HepG2 (cell line): Measurements from ENCODE around the gene BORCS5. TPM values are rescaled to one million over a fixed set of nuclear protein-coding genes. Genes with fewer than 3 reads are reported as not detected.

Experiments used
- CBFB ChIP-seq: sonication (generic); formaldehyde crosslinking; IDR thresholded peaks from 2 replicates; pipeline ENCODE4 v1.4.0; 2020; ENCODE audit warnings: missing genetic modification reagents
- CSRNP1 ChIP-seq: sonication (generic); formaldehyde crosslinking; IDR thresholded peaks from 2 replicates; pipeline ENCODE4 v1.8.1; 2023; ENCODE audit warnings: mild to moderate bottlenecking, missing genetic modification reagents
- E2F1 ChIP-seq: sonication (generic); formaldehyde crosslinking; IDR thresholded peaks from 2 replicates; pipeline ENCODE4 v1.5.0; 2020; ENCODE audit warnings: missing genetic modification reagents
- GZF1 ChIP-seq: sonication (generic); formaldehyde crosslinking; IDR thresholded peaks from 2 replicates; pipeline ENCODE4 v1.5.1; 2020; ENCODE audit warnings: mild to moderate bottlenecking, missing genetic modification reagents
- HMG20A ChIP-seq: IDR thresholded peaks from 2 replicates; pipeline ENCODE4 v1.6.1; 2016; ENCODE audit warnings: borderline replicate concordance
- HNRNPUL1 ChIP-seq: fragments of 200-400 bp; formaldehyde crosslinking; IDR thresholded peaks from 2 replicates; pipeline ENCODE4 v1.6.1; 2017; ENCODE audit warnings: low read depth, mild to moderate bottlenecking, low read length, moderate library complexity
- MTERF4 ChIP-seq: sonication (generic); formaldehyde crosslinking; IDR thresholded peaks from 2 replicates; pipeline ENCODE4 v1.8.0; 2023; ENCODE audit warnings: mild to moderate bottlenecking, missing genetic modification reagents
- NRL ChIP-seq: sonication (generic); formaldehyde crosslinking; IDR thresholded peaks from 2 replicates; pipeline ENCODE4 v1.5.0; 2020; ENCODE audit warnings: missing genetic modification reagents, mild to moderate bottlenecking, moderate library complexity, borderline replicate concordance
- PBX2 ChIP-seq: IDR thresholded peaks from 2 replicates; pipeline ENCODE4 v1.6.1; 2016; ENCODE audit warnings: control low read depth
- PRPF4 ChIP-seq: fragments of 200-400 bp; formaldehyde crosslinking; IDR thresholded peaks from 2 replicates; pipeline ENCODE4 v1.6.1; 2016; ENCODE audit warnings: low read length, low read depth; ENCODE audit not compliant: poor library complexity, severe bottlenecking
- SMAD9 ChIP-seq: sonication (generic); formaldehyde crosslinking; IDR thresholded peaks from 2 replicates; pipeline ENCODE4 v1.5.1; 2020; ENCODE audit warnings: mild to moderate bottlenecking, missing genetic modification reagents
- SRSF1 ChIP-seq: fragments of 200-400 bp; formaldehyde crosslinking; optimal IDR thresholded peaks from 2 replicates; pipeline ENCODE3; 2017; ENCODE audit warnings: mild to moderate bottlenecking, low read depth, low read length, moderate library complexity
- TFAP4 ChIP-seq: sonication (generic); IDR thresholded peaks from 2 replicates; pipeline ENCODE4 v1.6.1; 2016; ENCODE audit warnings: low read depth, borderline replicate concordance
- ZBTB4 ChIP-seq: sonication (generic); formaldehyde crosslinking; IDR thresholded peaks from 2 replicates; pipeline ENCODE4 v1.4.0; 2020; ENCODE audit warnings: missing genetic modification reagents, mild to moderate bottlenecking, borderline replicate concordance
- ZNF143 ChIP-seq: sonication (generic); formaldehyde crosslinking; IDR thresholded peaks from 2 replicates; pipeline ENCODE4 v1.4.0; 2020; ENCODE audit warnings: missing genetic modification reagents
- ZNF225 ChIP-seq: sonication (generic); formaldehyde crosslinking; IDR thresholded peaks from 2 replicates; pipeline ENCODE4 v1.4.0; 2020; ENCODE audit warnings: mild to moderate bottlenecking, missing genetic modification reagents
- ZNF530 ChIP-seq: sonication (generic); formaldehyde crosslinking; IDR thresholded peaks from 2 replicates; pipeline ENCODE4 v1.5.0; 2020; ENCODE audit warnings: low read depth, mild to moderate bottlenecking, missing genetic modification reagents
- ZNF558 ChIP-seq: sonication (generic); formaldehyde crosslinking; IDR thresholded peaks from 2 replicates; pipeline ENCODE4 v1.9.0; 2022; ENCODE audit warnings: mild to moderate bottlenecking, missing genetic modification reagents, borderline replicate concordance
- polyA plus RNA-seq, 8 experiments: library from polyadenylated mRNA; depleted of rRNA in 3 of 8; stranded (reverse) in 7 of 8; unstranded in 1 of 8; fragments of >200 nt; fragmentation: Illumina TruSeq in 4 of 8; extraction: Trizol in 4 of 8; gene quantifications; 2 replicates each; pipeline versions ENCODE4 v1.2.1 to v1.2.3, GENCODE V29; 2011 to 2016; ENCODE audit warnings: low read depth in 4 of 8, missing spikeins in 1 of 8, mixed read lengths in 1 of 8; ENCODE audit not compliant: insufficient read depth in 1 of 8
- total RNA-seq, 5 experiments: library from RNA; depleted of rRNA; stranded (reverse); fragments of >200 nt; fragmentation: Illumina TruSeq; extraction: Trizol; gene quantifications; 2 replicates each; pipeline ENCODE4 v1.2.3, GENCODE V29; 2016; ENCODE audit warnings: low read depth in 1 of 5

BORCS5 gene
- total and polyA plus RNA-seq, 2 of the 13 experiments (the other 11 are each of a cell fraction or from before 2014, with no cell fraction given): 3.9 to 4.7 TPM

- TF ChIP-seq E2F1 (CRISPR knock-in tag) (no peak), ZNF143 (CRISPR knock-in tag) (peak; percentile 70), HMG20A (CRISPR knock-in tag) (no peak), SMAD9 (CRISPR knock-in tag) (no peak), MTERF4 (no peak), CSRNP1 (CRISPR knock-in tag) (no peak), CBFB (peak; percentile 77; the same call in 1 of the 2 replicates), GZF1 (CRISPR knock-in tag) (no peak), SRSF1 (peak; percentile 45), ZNF225 (CRISPR knock-in tag) (no peak), HNRNPUL1 (no peak), ZNF530 (CRISPR knock-in tag) (no peak), TFAP4 (no peak), ZNF558 (CRISPR knock-in tag) (no peak), PBX2 (no peak), PRPF4 (no peak), ZBTB4 (CRISPR knock-in tag) (no peak; the same call in 1 of the 2 replicates), NRL (CRISPR knock-in tag) (peak; percentile 81; the same call in 1 of the 2 replicates)
These were observed 6.9 kb upstream of the BORCS5 start, which contains the start of gene MANSC1 (continued) for GRCh38 chr12:12349711-12350665.
